Kidney epithelial cell (primary cell): ENCODE data around the gene CLUH. TPM values are rescaled to one million over a fixed set of nuclear protein-coding genes. Genes with fewer than 3 reads are reported as not detected.

Experiments used
- DNase-seq: peaks from one replicate; pipeline ENCODE4 v3.0.0-alpha.2; 2010; ENCODE audit warnings: low read depth
- H3K27me3 ChIP-seq: 2 replicates; pipeline ENCODE4 v1.6.0; 2011; ENCODE audit warnings: low read length; ENCODE audit not compliant: control insufficient read depth, insufficient read depth
- H3K36me3 ChIP-seq: 2 replicates; pipeline ENCODE4 v1.5.1; 2011; ENCODE audit warnings: low read length; ENCODE audit not compliant: control insufficient read depth, insufficient read depth
- H3K4me3 ChIP-seq: 2 replicates; pipeline ENCODE4 v1.5.1; 2011; ENCODE audit warnings: low read depth, mild to moderate bottlenecking, control low read depth, low read length
- total RNA-seq: library from RNA; depleted of rRNA; stranded (reverse); fragments of >200 nt; gene quantifications from 2 replicates; pipeline ENCODE4 v1.2.3, GENCODE V29; 2015
- TF ChIP-seq, protein P1 (sequence below): IDR thresholded peaks from 2 replicates; pipeline ENCODE4 v1.5.1; 2011; ENCODE audit warnings: mild to moderate bottlenecking, moderate library complexity, low read length, control low read depth, inconsistent platforms; ENCODE audit not compliant: insufficient read depth, poor library complexity, severe bottlenecking

Gene CLUH
- total RNA-seq, 1 donor from 2014 or later, result 64.4 TPM

DNA sequence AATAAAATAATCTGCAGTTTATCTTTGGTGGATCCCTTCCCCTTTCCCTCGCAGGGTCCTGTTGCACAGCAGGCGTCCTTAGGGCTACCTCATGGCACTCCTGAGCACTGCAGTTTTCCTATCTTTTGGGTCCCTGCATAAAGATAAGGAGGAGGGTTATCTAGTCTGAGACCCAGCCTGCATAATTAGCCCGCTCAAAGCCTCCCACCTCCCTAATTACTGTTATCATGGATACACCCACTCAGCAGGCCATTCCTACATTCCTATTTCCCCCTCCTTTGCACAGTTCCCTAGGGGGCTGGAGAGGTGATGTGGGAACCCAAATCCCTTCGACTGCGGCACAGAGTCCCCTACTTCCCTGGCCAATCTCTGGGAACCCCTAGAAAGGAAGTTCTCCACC lies 5.1 kb upstream of the CLUH start:
- Histone ChIP-seq H3K36me3 (no peaks in the 10 kb centered on the region), H3K4me3 (no peak overlapping the region), H3K27me3 (peaks cover 2% of the 10 kb centered on the region)
- DNase-seq, result no peak
- TF ChIP-seq, protein P1, sequence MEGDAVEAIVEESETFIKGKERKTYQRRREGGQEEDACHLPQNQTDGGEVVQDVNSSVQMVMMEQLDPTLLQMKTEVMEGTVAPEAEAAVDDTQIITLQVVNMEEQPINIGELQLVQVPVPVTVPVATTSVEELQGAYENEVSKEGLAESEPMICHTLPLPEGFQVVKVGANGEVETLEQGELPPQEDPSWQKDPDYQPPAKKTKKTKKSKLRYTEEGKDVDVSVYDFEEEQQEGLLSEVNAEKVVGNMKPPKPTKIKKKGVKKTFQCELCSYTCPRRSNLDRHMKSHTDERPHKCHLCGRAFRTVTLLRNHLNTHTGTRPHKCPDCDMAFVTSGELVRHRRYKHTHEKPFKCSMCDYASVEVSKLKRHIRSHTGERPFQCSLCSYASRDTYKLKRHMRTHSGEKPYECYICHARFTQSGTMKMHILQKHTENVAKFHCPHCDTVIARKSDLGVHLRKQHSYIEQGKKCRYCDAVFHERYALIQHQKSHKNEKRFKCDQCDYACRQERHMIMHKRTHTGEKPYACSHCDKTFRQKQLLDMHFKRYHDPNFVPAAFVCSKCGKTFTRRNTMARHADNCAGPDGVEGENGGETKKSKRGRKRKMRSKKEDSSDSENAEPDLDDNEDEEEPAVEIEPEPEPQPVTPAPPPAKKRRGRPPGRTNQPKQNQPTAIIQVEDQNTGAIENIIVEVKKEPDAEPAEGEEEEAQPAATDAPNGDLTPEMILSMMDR, result no peak

DNA sequence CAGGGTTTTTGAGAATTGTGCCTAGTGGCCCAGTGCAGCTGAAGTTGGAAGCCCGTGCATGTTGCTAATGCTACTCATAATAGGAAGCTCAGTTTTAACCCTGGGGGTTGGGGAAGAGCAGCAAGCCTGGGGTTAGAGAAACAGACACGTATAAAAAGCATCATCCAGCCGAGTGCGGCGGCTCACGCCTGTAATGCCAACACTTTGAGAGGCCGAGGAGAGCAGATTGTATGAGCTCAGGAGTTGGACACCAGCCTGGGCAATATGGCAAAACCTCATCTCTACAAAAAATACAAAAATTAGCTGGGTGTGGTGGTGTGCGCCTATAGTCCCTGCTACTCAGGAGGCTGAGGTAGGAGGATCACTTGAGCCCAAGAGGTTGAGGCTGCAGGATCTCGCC lies 2.3 kb upstream of the CLUH start:
- Histone ChIP-seq H3K27me3 (no peaks in the 10 kb centered on the region), H3K36me3 (no peaks in the 10 kb centered on the region), H3K4me3 (no peak overlapping the region)
- no peak for DNase-seq
- TF ChIP-seq, protein P1, result no peak

DNA sequence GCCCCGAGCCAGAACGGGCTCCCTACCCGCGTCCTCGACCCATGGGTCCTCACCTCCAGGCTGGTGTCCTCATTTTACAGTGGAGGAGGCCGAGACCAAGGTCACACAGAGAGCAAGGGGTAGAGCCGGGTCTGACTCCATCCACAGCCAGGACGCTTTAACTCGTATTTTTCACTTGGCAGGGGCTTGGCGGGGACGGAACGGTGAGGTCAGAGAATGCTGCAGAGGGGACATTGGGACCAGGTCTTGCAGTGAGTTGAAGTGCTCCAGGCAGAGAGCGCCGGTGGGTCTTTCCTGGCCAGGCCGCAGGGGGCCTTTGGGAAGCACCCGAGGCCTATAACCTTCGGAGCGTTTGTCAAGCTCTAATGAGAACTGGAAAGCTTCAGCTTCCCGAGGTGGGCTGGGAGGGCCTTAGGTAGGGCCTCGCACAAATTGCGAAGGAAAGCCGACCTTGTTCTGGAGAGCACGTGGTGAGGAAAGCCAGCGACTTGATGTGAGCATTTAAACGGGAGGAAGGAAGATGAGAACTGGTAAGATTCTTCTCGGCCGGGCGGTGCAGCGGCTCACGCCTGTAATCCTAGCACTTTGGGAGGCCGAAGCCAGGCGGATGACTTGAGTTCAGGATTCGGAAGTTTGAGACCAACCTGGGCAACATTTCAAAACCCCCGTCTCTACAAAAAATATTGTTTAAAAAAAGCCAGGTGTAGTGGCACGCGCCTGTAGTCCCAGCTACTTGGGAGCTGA lies 908 bp upstream of the CLUH start:
- Histone ChIP-seq H3K4me3 (peak overlapping the region; percentile 81), H3K27me3 (no peaks in the 10 kb centered on the region), H3K36me3 (no peaks in the 10 kb centered on the region)
- TF ChIP-seq, protein P1, result no peak
- no peak for DNase-seq

DNA sequence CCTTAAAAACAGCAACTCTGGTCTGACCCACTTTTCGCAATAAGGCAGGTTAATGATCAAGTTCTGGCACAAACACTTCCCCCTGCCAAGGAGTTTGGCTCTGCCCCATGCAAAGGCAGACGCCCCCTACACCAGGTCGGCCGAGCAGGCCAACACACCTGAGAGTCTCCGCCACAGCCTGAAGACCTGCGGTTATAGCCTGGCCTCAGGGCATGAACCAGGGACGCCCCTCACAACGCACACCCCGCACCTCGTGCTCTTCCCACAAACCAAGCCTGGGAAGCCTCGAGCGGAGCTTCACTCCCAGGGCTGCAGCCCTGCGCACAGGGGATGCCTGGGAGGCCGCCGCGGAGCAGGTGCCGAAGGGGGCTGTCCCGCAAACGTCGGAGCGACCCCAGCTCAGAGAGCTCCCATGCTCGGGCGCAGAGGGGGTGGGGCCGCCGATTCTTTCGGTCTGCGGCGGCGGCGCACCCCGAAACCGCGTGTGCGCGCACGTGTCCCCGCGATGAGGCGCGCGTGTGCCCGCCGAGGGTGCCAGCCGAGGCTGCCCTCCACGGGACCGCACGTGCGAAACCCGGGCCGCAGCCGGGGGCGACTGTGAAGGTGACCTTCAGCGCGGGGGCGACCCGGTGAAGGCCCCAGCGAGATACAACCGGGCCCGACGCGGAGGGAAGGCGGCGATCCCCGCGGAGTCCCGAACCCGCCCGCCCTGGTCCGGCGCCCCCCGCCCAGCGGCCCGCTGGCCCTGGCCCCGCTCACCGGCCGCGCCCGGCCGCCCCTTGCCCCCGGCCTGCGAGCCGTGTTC lies 559 bp downstream of the CLUH start:
- Histone ChIP-seq H3K36me3 (no peaks in the 10 kb centered on the region), H3K27me3 (no peaks in the 10 kb centered on the region), H3K4me3 (peak overlapping the region; percentile 81)
- TF ChIP-seq, protein P1, result no peak
- no peak for DNase-seq

DNA sequence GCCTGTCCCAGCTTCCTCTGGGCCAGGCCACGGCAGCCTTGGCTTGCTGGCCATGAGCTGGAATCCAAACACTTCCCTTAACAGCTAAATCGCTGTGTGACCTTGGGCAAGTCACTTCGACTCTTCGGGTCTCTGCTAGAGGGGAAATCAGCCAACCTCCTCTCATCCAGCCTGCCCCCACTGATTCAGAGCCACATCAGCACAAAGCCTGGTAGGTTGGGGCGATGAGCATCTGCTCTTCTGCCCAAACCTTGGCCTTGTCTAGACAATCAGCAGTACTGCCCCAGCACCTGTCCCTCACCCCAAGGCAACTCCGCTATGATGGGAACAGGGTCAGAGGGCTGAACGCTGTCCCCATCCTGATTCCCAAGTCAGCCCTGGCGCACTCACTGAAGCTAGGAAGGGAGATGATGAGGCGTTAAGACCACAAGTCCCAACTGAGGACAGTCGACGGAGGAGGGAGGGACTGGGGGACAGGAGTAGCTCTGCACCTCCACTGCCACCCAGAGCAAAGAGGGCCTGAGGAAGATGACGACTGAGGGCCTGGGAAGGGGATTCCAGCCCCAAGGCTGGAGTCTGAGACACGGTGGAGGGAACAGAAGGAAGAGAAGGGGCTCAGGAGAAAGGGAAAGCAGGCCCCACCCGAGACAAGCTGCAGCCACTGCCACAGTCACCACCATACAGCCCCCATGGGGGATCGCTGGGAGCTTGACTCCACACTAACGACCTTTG lies 1.3 kb downstream of the CLUH start:
- Histone ChIP-seq H3K27me3 (no peaks in the 10 kb centered on the region), H3K36me3 (no peaks in the 10 kb centered on the region), H3K4me3 (peak overlapping the region; percentile 81)
- TF ChIP-seq, protein P1, result no peak
- DNase-seq, result no peak
